ENCODE data around the gene DEGS1. TPM values are rescaled to one million over a fixed set of nuclear protein-coding genes. Genes with fewer than 3 reads are reported as not detected.

DEGS1 gene
- total and polyA plus RNA-seq, 2 of the 4 experiments (the other 2 are of a cell fraction): 54.8 to 109 TPM

- H2AFZ ChIP-seq (replicated peaks; ENCODE audit: low read length, poor library complexity): no peak overlapping the region
- H4K91ac ChIP-seq (ENCODE audit: insufficient read depth, low read depth, low read length): no peak overlapping the region
- H3K27me3 ChIP-seq (ENCODE audit: control insufficient read depth, insufficient read depth, low read length): no peaks in the 10 kb centered on the region
- H3K56ac ChIP-seq (ENCODE audit: extremely low read depth, insufficient read depth, low read length): no peak overlapping the region
- no peak overlapping the region for H2BK120ac ChIP-seq (ENCODE audit: low read depth, low read length)
- DNase-seq (no peak), ATAC-seq (ENCODE audit: low read depth) (no peak)
- H3K23ac ChIP-seq (ENCODE audit: low read depth, low read length): no peak overlapping the region
- H3K14ac ChIP-seq (replicated peaks; ENCODE audit: low read depth, low read length): no peak overlapping the region
- H4K5ac ChIP-seq (ENCODE audit: low read depth, low read length): no peak overlapping the region
- peaks cover 25% of the 10 kb centered on the region; the same call in 1 of the 2 replicates for H3K36me3 ChIP-seq (ENCODE audit: control insufficient read depth, insufficient read depth, low read length)
- no peak overlapping the region for H2BK20ac ChIP-seq (ENCODE audit: low read depth, low read length)
- no peak overlapping the region for H2BK15ac ChIP-seq (ENCODE audit: low read depth, low read length)
- H2AK5ac ChIP-seq (ENCODE audit: low read depth, low read length): no peak overlapping the region
- H3K18ac ChIP-seq (ENCODE audit: low read depth, low read length): no peak overlapping the region
- no peak overlapping the region for H2AK9ac ChIP-seq (replicated peaks; ENCODE audit: low read depth, low read length, poor library complexity)
- intact Hi-C loops (cut with micrococcal nuclease) (no loop called here), in situ Hi-C loops (cut with MboI; ENCODE audit: low sequenced_read_pairs) (no loop called here), dilution Hi-C loops (cut with HindIII; ENCODE audit: low sequenced_read_pairs, unreplicated experiment) (no loop called here)
- ChIA-PET POLR2A (ENCODE audit: unreplicated experiment) (no interaction called here), CTCF (no interaction called here)
- H3K4me3 ChIP-seq (ENCODE audit: insufficient read depth, low read depth, low read length): no peak overlapping the region
- no TSS peak for BruUV-seq (replicated peaks)
- H3K27ac ChIP-seq (ENCODE audit: insufficient read depth, low read length): no peak overlapping the region
- TF ChIP-seq MAFK (IDR thresholded peaks at IDR 0.05; ENCODE audit: low read depth, low read length): no peak
- TF ChIP-seq MAZ (IDR thresholded peaks at IDR 0.05; ENCODE audit: borderline replicate concordance, low read depth, low read length): no peak
- TF ChIP-seq MXI1 (IDR thresholded peaks at IDR 0.05; ENCODE audit: borderline replicate concordance, low read depth, low read length): no peak
- no peak for TF ChIP-seq CTCF (conservative IDR thresholded peaks at IDR 0.05; ENCODE audit: low read depth, low read length)
- no peak for TF ChIP-seq BHLHE40 (IDR thresholded peaks at IDR 0.05; ENCODE audit: low read depth, low read length)
- TF ChIP-seq RCOR1 (IDR thresholded peaks at IDR 0.05; ENCODE audit: insufficient replicate concordance, low read length): no peak
- no peak for TF ChIP-seq FOS (IDR thresholded peaks at IDR 0.05; ENCODE audit: low read depth, low read length)
- TF ChIP-seq RAD21 (IDR thresholded peaks at IDR 0.05; ENCODE audit: low read length): no peak
- no peak for TF ChIP-seq CHD1 (IDR thresholded peaks at IDR 0.05; ENCODE audit: low read depth, low read length)
- no peak for TF ChIP-seq RFX5 (IDR thresholded peaks at IDR 0.05; ENCODE audit: low read depth, low read length)
- TF ChIP-seq SMC3 (IDR thresholded peaks at IDR 0.05; ENCODE audit: low read depth, low read length): no peak
- TF ChIP-seq CEBPB (IDR thresholded peaks at IDR 0.05; ENCODE audit: low read depth, low read length): no peak
- no peak for TF ChIP-seq NFE2L2 (IDR thresholded peaks at IDR 0.05; ENCODE audit: low read depth, low read length)
- TF ChIP-seq ELK1 (IDR thresholded peaks at IDR 0.05; ENCODE audit: borderline replicate concordance, low read depth, low read length): no peak
- WGBS, 2 experiments (ENCODE audit: extremely low coverage in 2 of 2, insufficient read length in 1 of 2): no CpG with 5 or more reads among the region's 3 CpGs
- no peaks in the 10 kb centered on the region for H3K4me1 ChIP-seq (ENCODE audit: control insufficient read depth, insufficient read depth, low read length)
- H3K4ac ChIP-seq (ENCODE audit: low read depth, low read length): no peak overlapping the region
- H3K9ac ChIP-seq (ENCODE audit: low read depth, low read length): no peak overlapping the region
- H2BK5ac ChIP-seq (ENCODE audit: low read depth, low read length, poor library complexity, severe bottlenecking): no peak overlapping the region
- H4K20me1 ChIP-seq (ENCODE audit: insufficient read depth, low read length): no peaks in the 10 kb centered on the region
- no peak overlapping the region for H3K4me2 ChIP-seq (ENCODE audit: low read depth, low read length)
- H4K8ac ChIP-seq (ENCODE audit: low read depth in 2 of 2, low read length in 2 of 2): no peak overlapping the region
- H3K79me1 ChIP-seq (ENCODE audit: low read depth in 1 of 2, low read length in 2 of 2): peaks cover 0 to 4% of the 10 kb centered on the region in 2 experiments; a peak in 1 of 4 replicates
- H3K9me3 ChIP-seq (ENCODE audit: control insufficient read depth, insufficient read depth, low read length): no peaks in the 10 kb centered on the region
- H3K9me1 ChIP-seq (ENCODE audit: insufficient read depth, low read length): no peaks in the 10 kb centered on the region
Observed at GRCh38 chr1:224141693-224142092, 41.3 kb upstream of the DEGS1 start.

Data from IMR-90 (cell line).